Panc1 (cell line): Measurements from ENCODE around the gene TFEB. TPM values are rescaled to one million over a fixed set of nuclear protein-coding genes. Genes with fewer than 3 reads are reported as not detected.

Experiments used
- ATAC-seq: fragments of 200-7000 bp; cut with Tn5 transposase; 2 replicates; pipeline ENCODE4 v1.9.1; 2020; ENCODE audit warnings: mild to moderate bottlenecking, moderate library complexity
- BruUV-seq: library from RNA; stranded (reverse); fragments of 400-500 nt; replicated peaks from 2 replicates; lab custom pipeline; 2021; lab: Mats Ljungman, UMichigan
- CTCF ChIA-PET: fragments of 300-600 bp; sonication (Branson Sonifier 250); formaldehyde crosslinking; loops from one replicate; lab custom pipeline; 2022; ENCODE audit warnings: antibody characterized with exemption; lab: Charles Lee
- POLR2A ChIA-PET: fragments of 300-600 bp; sonication (Branson Sonifier 250); formaldehyde crosslinking; loops from one replicate; lab custom pipeline; 2022; ENCODE audit warnings: antibody characterized with exemption; lab: Charles Lee
- DNase-seq: peaks from one replicate; pipeline ENCODE4 v3.0.0-alpha.2; 2010; ENCODE audit warnings: low read depth, low spot score
- H3K27ac ChIP-seq: 2 replicates; pipeline ENCODE4 v1.5.1; 2011; ENCODE audit warnings: mild to moderate bottlenecking, low read length, inconsistent platforms
- H3K27me3 ChIP-seq: fragments of 200-500 bp; sonication (Bioruptor generic); 2 replicates; pipeline ENCODE4 v1.6.0; 2014; ENCODE audit warnings: low read length, inconsistent platforms; ENCODE audit not compliant: control insufficient read depth, insufficient read depth
- H3K36me3 ChIP-seq: fragments of 200-500 bp; sonication (Bioruptor generic); 2 replicates; pipeline ENCODE4 v1.5.1; 2014; ENCODE audit warnings: inconsistent platforms, mild to moderate bottlenecking, low read length, moderate library complexity; ENCODE audit not compliant: control insufficient read depth, insufficient read depth
- H3K4me1 ChIP-seq: 2 replicates; pipeline ENCODE4 v1.5.1; 2011; ENCODE audit warnings: inconsistent platforms, mild to moderate bottlenecking, low read length, moderate library complexity; ENCODE audit not compliant: control insufficient read depth, insufficient read depth
- H3K4me3 ChIP-seq, 2 experiments: 2 replicates each; pipeline ENCODE4 v1.5.1; 2011 to 2012; ENCODE audit warnings: low read depth in 2 of 2, low read length in 2 of 2, mild to moderate bottlenecking in 2 of 2, inconsistent platforms in 1 of 2, moderate library complexity in 1 of 2
- H3K9me3 ChIP-seq: fragments of 200-500 bp; sonication (Bioruptor generic); 2 replicates; pipeline ENCODE4 v1.5.1; 2014; ENCODE audit warnings: low read depth, mild to moderate bottlenecking, inconsistent platforms, low read length, moderate library complexity; ENCODE audit not compliant: control insufficient read depth, insufficient read depth
- CTCF ChIP-seq: fragments of 450-650 bp; IDR thresholded peaks from 2 replicates; pipeline ENCODE4 v1.5.1; 2017; ENCODE audit warnings: mild to moderate bottlenecking
- POLR2AphosphoS5 ChIP-seq: IDR thresholded peaks from 2 replicates; pipeline ENCODE4 v1.6.1; 2012; ENCODE audit warnings: mild to moderate bottlenecking, low read depth, low read length, moderate library complexity
- SIN3A ChIP-seq: IDR thresholded peaks from 2 replicates; pipeline ENCODE4 v1.6.1; 2012; ENCODE audit warnings: low read depth, mild to moderate bottlenecking, low read length, moderate library complexity, borderline replicate concordance; ENCODE audit not compliant: insufficient read depth
- TCF7L2 ChIP-seq: IDR thresholded peaks from 2 replicates; pipeline ENCODE4 v1.6.1; 2011; ENCODE audit warnings: mild to moderate bottlenecking, low read depth, low read length, inconsistent platforms
- in situ Hi-C: cut with HindIII; loops from 2 replicates; pipeline ENCODE4 v1.10.0; 2016; ENCODE audit warnings: low sequenced_read_pairs, low pct_unique_long_range_greater_than_20kb
- intact Hi-C: fragments of 100-400 bp; cut with micrococcal nuclease; formaldehyde crosslinking; loops from one replicate; pipeline ENCODE4 v1.10.0; 2022; ENCODE audit not compliant: unreplicated experiment
- total RNA-seq: library from RNA; stranded (reverse); gene quantifications from one replicate; pipeline ENCODE4 v1.2.1, GENCODE V29; 2021; ENCODE audit not compliant: unreplicated experiment
- TF ChIP-seq, protein P1 (sequence below), 2 experiments: IDR thresholded peaks; 2 replicates each; pipeline ENCODE4 v1.6.1; 2011 to 2012; ENCODE audit warnings: low read depth in 2 of 2, control low read depth in 1 of 2, low read length in 1 of 2, mild to moderate bottlenecking in 1 of 2, moderate library complexity in 1 of 2; ENCODE audit not compliant: insufficient read depth in 1 of 2

TFEB gene
- total RNA-seq, 1 experiment from 2014 or later: 13.3 TPM

DNA sequence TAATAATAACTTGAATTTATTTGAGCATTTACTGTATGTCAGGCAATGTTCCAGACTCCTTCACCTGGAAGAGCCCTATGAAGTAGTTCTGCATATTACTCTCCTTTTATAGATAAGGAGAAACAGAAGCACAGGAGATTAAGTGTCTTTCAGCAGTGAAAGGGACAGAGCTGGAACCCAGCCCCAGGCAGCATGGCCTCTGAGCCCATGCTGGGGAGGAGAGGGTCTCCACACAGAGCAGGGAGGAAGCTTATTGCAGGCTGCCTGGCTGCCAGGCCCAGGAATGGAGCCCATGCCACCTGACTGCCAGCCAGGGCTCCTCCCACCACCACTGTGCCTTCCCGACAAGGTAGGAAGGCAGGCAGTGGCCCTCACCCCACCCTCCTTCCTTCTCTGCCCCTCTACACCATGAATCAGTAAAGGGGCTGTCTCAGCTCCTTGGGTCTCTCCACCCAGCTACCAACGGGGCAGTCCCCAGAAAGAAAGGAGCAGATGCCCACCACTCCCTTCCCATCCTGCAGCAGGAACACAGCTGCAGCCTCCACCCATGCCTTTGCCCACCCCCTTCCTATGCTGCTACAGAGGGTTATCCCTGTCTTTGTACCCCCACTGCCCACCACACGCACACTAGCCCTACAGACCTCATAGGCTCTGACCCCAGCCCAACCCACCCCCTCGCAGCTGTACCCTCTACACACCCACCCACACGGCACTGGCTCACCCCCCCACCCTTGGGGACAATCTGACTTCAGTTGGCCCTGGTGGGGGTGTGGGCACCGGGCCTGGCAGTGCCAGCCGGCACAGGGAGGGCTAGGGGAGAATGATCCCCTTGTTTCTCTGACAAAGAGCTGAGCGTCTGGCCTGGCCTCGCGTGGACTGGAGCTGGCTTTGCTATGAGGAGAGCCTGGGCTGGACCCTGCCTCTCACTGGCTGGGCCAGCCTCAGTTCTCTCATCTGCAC is 41.8 kb downstream of the TFEB start:
- no peak for TF ChIP-seq SIN3A
- TF ChIP-seq POLR2AphosphoS5: no peak
- TF ChIP-seq CTCF: no peak
- TF ChIP-seq, protein P1, sequence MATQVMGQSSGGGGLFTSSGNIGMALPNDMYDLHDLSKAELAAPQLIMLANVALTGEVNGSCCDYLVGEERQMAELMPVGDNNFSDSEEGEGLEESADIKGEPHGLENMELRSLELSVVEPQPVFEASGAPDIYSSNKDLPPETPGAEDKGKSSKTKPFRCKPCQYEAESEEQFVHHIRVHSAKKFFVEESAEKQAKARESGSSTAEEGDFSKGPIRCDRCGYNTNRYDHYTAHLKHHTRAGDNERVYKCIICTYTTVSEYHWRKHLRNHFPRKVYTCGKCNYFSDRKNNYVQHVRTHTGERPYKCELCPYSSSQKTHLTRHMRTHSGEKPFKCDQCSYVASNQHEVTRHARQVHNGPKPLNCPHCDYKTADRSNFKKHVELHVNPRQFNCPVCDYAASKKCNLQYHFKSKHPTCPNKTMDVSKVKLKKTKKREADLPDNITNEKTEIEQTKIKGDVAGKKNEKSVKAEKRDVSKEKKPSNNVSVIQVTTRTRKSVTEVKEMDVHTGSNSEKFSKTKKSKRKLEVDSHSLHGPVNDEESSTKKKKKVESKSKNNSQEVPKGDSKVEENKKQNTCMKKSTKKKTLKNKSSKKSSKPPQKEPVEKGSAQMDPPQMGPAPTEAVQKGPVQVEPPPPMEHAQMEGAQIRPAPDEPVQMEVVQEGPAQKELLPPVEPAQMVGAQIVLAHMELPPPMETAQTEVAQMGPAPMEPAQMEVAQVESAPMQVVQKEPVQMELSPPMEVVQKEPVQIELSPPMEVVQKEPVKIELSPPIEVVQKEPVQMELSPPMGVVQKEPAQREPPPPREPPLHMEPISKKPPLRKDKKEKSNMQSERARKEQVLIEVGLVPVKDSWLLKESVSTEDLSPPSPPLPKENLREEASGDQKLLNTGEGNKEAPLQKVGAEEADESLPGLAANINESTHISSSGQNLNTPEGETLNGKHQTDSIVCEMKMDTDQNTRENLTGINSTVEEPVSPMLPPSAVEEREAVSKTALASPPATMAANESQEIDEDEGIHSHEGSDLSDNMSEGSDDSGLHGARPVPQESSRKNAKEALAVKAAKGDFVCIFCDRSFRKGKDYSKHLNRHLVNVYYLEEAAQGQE (IDR thresholded peaks at IDR 0.05; ENCODE audit: insufficient read depth in 1 of 2, low read depth in 2 of 2, low read length in 1 of 2): no peak
- no peak for TF ChIP-seq TCF7L2
- in situ Hi-C loops: no loop called here
- ATAC-seq: no peak; the same call in none of the 2 replicates
- Histone ChIP-seq H3K36me3 (no peaks in the 10 kb centered on the region; the same call in 1 of the 2 replicates), H3K9me3 (no peaks in the 10 kb centered on the region), H3K4me3 (no peak overlapping the region), H3K4me1 (no peaks in the 10 kb centered on the region), H3K27me3 (no peaks in the 10 kb centered on the region), H3K27ac (no peak overlapping the region)
- POLR2A ChIA-PET: interaction anchor here (0.6 kb wide), 1 partner anchor 40 kb away, joined by 3 read pairs; no protein-coding TSS in a partner anchor
- intact Hi-C loops: no loop called here
- CTCF ChIA-PET: interaction anchor here (1.0 kb wide), 1 partner anchor 82 kb away, joined by 3 read pairs; no protein-coding TSS in a partner anchor
- DNase-seq: no peak
- BruUV-seq: no TSS peak

DNA sequence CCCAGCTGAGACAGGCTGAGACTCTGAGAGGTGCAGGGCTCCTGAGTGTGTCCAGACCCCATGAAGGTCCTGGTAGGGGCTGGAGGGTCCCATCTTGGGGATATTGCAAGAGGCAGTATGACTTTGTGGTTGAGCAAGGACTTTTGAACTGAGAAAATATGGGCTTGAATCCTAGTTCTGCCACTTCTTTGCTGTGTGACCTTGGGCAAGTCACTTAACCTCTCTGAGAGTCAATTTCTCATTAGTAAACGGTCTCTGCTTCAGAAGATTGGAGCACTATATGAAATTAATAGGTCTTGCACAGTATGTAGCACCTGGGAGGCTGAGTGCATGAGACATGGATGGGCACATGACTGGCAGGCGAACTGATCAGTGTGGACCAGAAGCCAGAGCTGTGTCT is 42.7 kb downstream of the TFEB start:
- no peak overlapping the region for H3K4me3 ChIP-seq
- ChIA-PET CTCF (no interaction called here), POLR2A (no interaction called here)
- intact Hi-C loops (no loop called here), in situ Hi-C loops (no loop called here)
- DNase-seq (no peak), ATAC-seq (no peak)
- BruUV-seq: no TSS peak
- TF ChIP-seq POLR2AphosphoS5 (no peak), TCF7L2 (no peak), CTCF (no peak), SIN3A (no peak)
- TF ChIP-seq, protein P1 (IDR thresholded peaks at IDR 0.05; ENCODE audit: insufficient read depth in 1 of 2, low read depth in 2 of 2, low read length in 1 of 2): no peak
- no peak overlapping the region for H3K27ac ChIP-seq
- H3K36me3 ChIP-seq: no peaks in the 10 kb centered on the region; the same call in 1 of the 2 replicates
- H3K4me1 ChIP-seq: no peaks in the 10 kb centered on the region
- H3K9me3 ChIP-seq: no peaks in the 10 kb centered on the region
- no peaks in the 10 kb centered on the region for H3K27me3 ChIP-seq
